GM12891 (cell line): ENCODE results near the gene AIFM2.

ENCODE experiments used
- POLR2A ChIP-seq: IDR thresholded peaks from 2 replicates; pipeline ENCODE4 v1.6.1; 2011; ENCODE audit warnings: low read depth, low read length, control low read depth
- POLR2AphosphoS5 ChIP-seq: IDR thresholded peaks from 2 replicates; pipeline ENCODE4 v1.6.1; 2011; ENCODE audit warnings: low read depth, low read length, control low read depth
- SPI1 ChIP-seq: IDR thresholded peaks from 2 replicates; pipeline ENCODE4 v1.6.1; 2011; ENCODE audit warnings: low read depth, low read length, control low read depth
- TAF1 ChIP-seq: IDR thresholded peaks from 2 replicates; pipeline ENCODE4 v1.6.1; 2011; ENCODE audit warnings: low read depth, low read length, control low read depth

DNA sequence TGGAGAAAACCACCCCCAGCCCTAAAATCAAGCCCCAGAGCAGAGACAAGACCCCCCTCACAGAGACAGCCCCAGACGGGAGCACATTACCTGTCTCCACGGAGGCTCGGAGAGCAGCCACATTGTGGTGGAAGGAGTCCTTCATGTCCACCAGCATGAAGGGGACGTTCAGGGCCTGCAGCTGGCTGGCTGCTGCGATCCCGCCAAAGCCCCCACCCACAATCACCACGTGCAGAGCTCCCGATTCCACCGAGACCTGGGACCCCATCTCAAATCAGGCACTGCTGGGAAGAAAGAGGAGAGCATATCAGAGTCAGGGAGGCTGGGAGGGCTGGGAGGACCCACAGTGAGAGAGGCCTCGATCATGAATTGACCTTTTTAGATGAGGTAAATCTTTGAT is 8.8 kb downstream of the AIFM2 start:
- TF ChIP-seq POLR2A, result no peak
- no peak for TF ChIP-seq POLR2AphosphoS5
- TF ChIP-seq SPI1, result no peak
- no peak for TF ChIP-seq TAF1
